ENCODE data around the gene ESR2. TPM values are rescaled to one million over a fixed set of nuclear protein-coding genes. Genes with fewer than 3 reads are reported as not detected.

The ESR2 gene
- total RNA-seq, 1 experiment from 2014 or later = 0.15 TPM

GRCh38 chr14:64059454-64060198 is 234.5 kb downstream of the ESR2 start:
- H3K27me3 Mint-ChIP-seq (ENCODE audit: low read depth) = no peaks in the 10 kb centered on the region
- DNase-seq = no peak
- H3K27me3 ChIP-seq (ENCODE audit: insufficient read depth, low read length) = no peaks in the 10 kb centered on the region
- no peak overlapping the region for H3T11ph ChIP-seq (ENCODE audit: low read length)
- H3K9ac ChIP-seq (ENCODE audit: extremely low read depth, insufficient read length, low read length) = no peak overlapping the region
- no peak overlapping the region for H3K4ac ChIP-seq (ENCODE audit: low read depth, low read length)
- no peak overlapping the region for H3K56ac ChIP-seq (ENCODE audit: insufficient read length, low read depth, low read length)
- no peak overlapping the region for H2BK20ac ChIP-seq (ENCODE audit: low read depth, low read length, poor library complexity, severe bottlenecking)
- peaks cover 6 to 19% (median 14%) of the 10 kb centered on the region in 3 experiments; a peak in 4 of 7 replicates for H3K36me3 Mint-ChIP-seq (ENCODE audit: insufficient read depth in 1 of 3, low read depth in 3 of 3)
- H4K91ac ChIP-seq (ENCODE audit: insufficient read length, low read depth, low read length) = peak overlapping the region; percentile 46
- no peak overlapping the region for H2AFZ ChIP-seq (ENCODE audit: low read length)
- no peak overlapping the region for H2BK5ac ChIP-seq (ENCODE audit: insufficient read length, low read length)
- no peak overlapping the region for H3K4me3 Mint-ChIP-seq
- H2BK120ac ChIP-seq (ENCODE audit: low read depth, low read length, poor library complexity, severe bottlenecking) = no peak overlapping the region
- no peak overlapping the region for H3K4me2 ChIP-seq (ENCODE audit: insufficient read depth, insufficient read length, low read length)
- peak overlapping the region; percentile 41 to 85 (median 73); a peak in 5 of 7 replicates for H3K27ac Mint-ChIP-seq
- no peak for TF ChIP-seq CTCF (conservative IDR thresholded peaks at IDR 0.05)
- no peaks in the 10 kb centered on the region for H3K79me2 ChIP-seq (ENCODE audit: insufficient read depth, low read length)
- no peak overlapping the region for H3K27ac ChIP-seq (ENCODE audit: insufficient read length, low read depth, low read length)
- no peak overlapping the region for H2AK5ac ChIP-seq (ENCODE audit: insufficient read length, low read length)
- no peaks in the 10 kb centered on the region; the same call in 1 of the 2 replicates for H3K4me1 ChIP-seq (ENCODE audit: insufficient read depth, low read length)
- no peaks in the 10 kb centered on the region for H3K79me1 ChIP-seq (ENCODE audit: insufficient read depth, low read depth, low read length, poor library complexity, severe bottlenecking)
- no peak overlapping the region for H3K14ac ChIP-seq (ENCODE audit: insufficient read depth, low read length)
- H3K4me1 Mint-ChIP-seq = peaks cover 14 to 17% of the 10 kb centered on the region in 2 experiments
- no peak overlapping the region for H2BK15ac ChIP-seq (ENCODE audit: low read depth, low read length)
- H4K20me1 ChIP-seq (ENCODE audit: control insufficient read depth, insufficient read depth, insufficient read length) = peaks cover 3% of the 10 kb centered on the region
- no peak overlapping the region for H3K23ac ChIP-seq (ENCODE audit: insufficient read length, low read depth, low read length)
- H3K9me3 Mint-ChIP-seq = no peaks in the 10 kb centered on the region
- no peaks in the 10 kb centered on the region for H3K9me3 ChIP-seq (ENCODE audit: control insufficient read depth, low read depth, low read length)
- H2BK12ac ChIP-seq (ENCODE audit: insufficient read length, low read depth, low read length) = no peak overlapping the region
- no peak overlapping the region for H4K8ac ChIP-seq (replicated peaks; ENCODE audit: insufficient read length, low read depth, low read length)
- no peak overlapping the region for H3K18ac ChIP-seq (ENCODE audit: insufficient read length, low read depth, low read length)
- no peaks in the 10 kb centered on the region for H3K23me2 ChIP-seq (ENCODE audit: insufficient read length, low read depth, low read length, poor library complexity, severe bottlenecking)
- H4K5ac ChIP-seq (ENCODE audit: insufficient read length, low read depth, low read length) = no peak overlapping the region
- WGBS (ENCODE audit: extremely low coverage, insufficient read length, low lambda C conversion rate) = no CpG with 5 or more reads among the region's 6 CpGs
